RWPE1 (cell line): ENCODE results near the gene CARMIL1.

Experiments
- CTCF ChIA-PET: fragments of 350-600 bp; sonication (Branson Sonifier 250); formaldehyde crosslinking; extraction: SDS; loops from one replicate; lab custom pipeline; 2021; lab: Yijun Ruan, JAX
- POLR2A ChIA-PET: fragments of 400-600 bp; formaldehyde crosslinking; extraction: SDS; loops from one replicate; lab custom pipeline; 2020; ENCODE audit warnings: antibody characterized with exemption; ENCODE audit not compliant: low non-redundant PET; lab: Yijun Ruan, JAX
- DNase-seq: peaks from one replicate; pipeline ENCODE4 v3.0.0; 2012; ENCODE audit warnings: low spot score
- H3K27ac ChIP-seq: fragments of 450-650 bp; 2 replicates; pipeline ENCODE4 v1.5.1; 2017
- CTCF ChIP-seq: fragments of 450-650 bp; conservative IDR thresholded peaks from 2 replicates; pipeline ENCODE4 v1.5.1; 2017; ENCODE audit warnings: low read depth, mild to moderate bottlenecking

CARMIL1 gene

DNA sequence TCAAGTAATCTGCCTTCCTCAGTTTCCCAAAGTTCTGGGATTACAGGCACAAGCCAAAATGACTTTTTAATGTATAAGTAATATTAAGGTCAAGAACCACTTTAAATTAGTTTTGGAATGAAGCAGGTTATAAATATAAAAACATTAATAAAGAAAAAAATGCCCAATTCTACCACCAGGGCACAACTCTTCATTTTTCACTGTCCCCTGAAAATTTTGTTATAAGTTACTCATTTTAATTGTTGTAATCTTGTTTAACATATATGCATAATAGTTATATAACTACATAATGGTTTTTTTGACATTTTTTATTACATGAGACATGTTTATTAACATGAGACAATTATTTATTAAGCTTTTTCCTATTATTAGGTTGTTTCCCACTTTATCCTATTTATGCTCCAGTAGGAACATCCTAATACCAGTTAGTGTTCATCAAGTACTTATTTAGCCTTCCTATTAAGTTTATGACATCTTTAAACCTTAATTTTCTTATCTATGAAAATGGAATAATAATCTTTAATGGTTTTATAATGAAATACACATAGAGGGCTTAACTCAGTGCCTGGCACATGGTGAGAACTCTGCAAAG lies 190.7 kb downstream of the CARMIL1 start:
- ChIA-PET POLR2A (interaction anchor here (0.7 kb wide), 1 partner anchor 140 kb away, joined by 3 read pairs; no protein-coding TSS in a partner anchor), CTCF (interaction anchor here (0.5 to 1.4 kb wide), 4 partner anchors 17 to 474 kb away, joined by 3 to 4 read pairs (median 4); no protein-coding TSS in a partner anchor)
- TF ChIP-seq CTCF, result no peak
- no peak for DNase-seq
- H3K27ac ChIP-seq, result no peak overlapping the region

GRCh38 chr6:25472306-25472705 lies 193.1 kb downstream of the CARMIL1 start:
- no peak overlapping the region for H3K27ac ChIP-seq
- DNase-seq, result no peak
- TF ChIP-seq CTCF, result no peak
- CTCF ChIA-PET, result no interaction called here
- POLR2A ChIA-PET, result no interaction called here

- ChIA-PET CTCF (no interaction called here), POLR2A (no interaction called here)
- no peak for DNase-seq
- TF ChIP-seq CTCF, result no peak
- H3K27ac ChIP-seq, result no peak overlapping the region
Measured at GRCh38 chr6:25472906-25473305, 193.7 kb downstream of the CARMIL1 start.

DNA sequence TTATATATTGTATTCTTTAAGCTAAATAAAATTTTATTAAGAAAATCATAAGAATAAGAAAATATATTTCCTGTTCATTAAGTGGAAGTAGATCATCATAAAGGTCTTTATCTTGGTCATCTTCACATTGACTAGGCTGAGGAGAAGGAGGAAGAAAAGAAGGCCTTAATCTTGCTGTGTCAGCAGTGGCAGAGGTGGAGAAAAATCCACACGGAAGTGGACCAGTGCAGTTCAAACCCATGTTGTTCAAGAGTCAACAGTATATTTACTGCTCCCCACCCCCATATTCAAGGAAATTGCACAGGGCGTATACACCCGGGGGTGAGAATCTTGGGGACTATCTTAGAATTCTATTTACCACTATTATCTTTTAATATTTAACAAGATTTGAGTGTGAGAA lies 194.3 kb downstream of the CARMIL1 start:
- ChIA-PET CTCF (no interaction called here), POLR2A (no interaction called here)
- H3K27ac ChIP-seq, result no peak overlapping the region
- no peak for DNase-seq
- TF ChIP-seq CTCF, result no peak

DNA sequence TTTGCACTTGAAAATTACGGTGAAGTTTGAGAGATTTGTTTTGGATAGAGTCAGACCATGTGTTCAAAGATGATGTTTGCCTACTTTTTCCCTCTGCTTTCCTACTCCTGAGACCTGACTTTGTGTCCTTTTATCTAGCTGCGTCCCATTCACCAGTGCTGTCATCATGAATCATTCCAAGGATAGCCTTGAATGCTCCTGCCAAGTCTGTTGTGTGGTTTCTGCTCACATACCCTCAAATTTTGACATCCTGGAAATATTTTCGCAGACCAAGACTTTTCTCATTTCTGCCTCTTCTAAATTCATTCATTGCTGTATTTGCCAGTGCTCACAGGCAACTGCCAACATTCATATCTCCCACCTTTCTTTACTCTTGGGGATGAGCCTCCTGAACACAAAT lies 197.0 kb downstream of the CARMIL1 start:
- peak; percentile 8 for DNase-seq
- H3K27ac ChIP-seq, result no peak overlapping the region
- ChIA-PET POLR2A (no interaction called here), CTCF (interaction anchor here (0.6 to 3.1 kb wide), 3 partner anchors 13 to 197 kb away, joined by 3 to 12 read pairs (median 3); partner anchors contain the start of gene CARMIL1)
- TF ChIP-seq CTCF, result no peak

DNA sequence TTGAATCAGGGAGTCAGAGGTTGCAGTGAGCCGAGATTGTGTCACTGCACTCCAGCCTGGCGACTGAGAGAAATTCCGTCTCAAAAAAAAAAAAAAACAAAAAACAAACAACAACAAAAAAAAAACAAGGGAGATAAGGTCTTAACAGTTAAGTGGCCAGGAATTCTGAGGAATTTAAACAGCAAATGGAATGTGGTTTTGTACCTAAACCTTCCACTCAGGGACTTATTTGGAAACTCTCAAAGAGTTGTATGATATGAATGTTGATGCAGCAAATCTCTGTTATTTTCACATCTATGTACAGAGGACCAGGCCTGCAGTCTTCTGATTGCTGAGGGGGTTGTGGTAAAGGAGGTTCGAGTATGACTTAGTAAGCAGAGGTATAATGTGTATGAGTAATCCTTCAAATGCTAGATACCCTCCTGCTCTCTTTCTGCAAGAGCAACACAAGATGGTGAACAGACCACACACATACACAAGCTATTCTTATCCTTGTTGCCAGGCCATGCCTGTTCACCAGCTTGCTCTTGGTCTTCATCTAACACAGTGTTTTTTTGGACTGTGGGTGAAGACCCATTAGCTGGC lies 197.9 kb downstream of the CARMIL1 start:
- ChIA-PET POLR2A (no interaction called here), CTCF (interaction anchor here (0.7 to 3.1 kb wide), 3 partner anchors 13 to 198 kb away, joined by 3 to 12 read pairs (median 6); partner anchors contain the start of gene CARMIL1)

More for the DNA sequence above, 197.9 kb downstream of the CARMIL1 start:
- DNase-seq, result no peak
- no peak for TF ChIP-seq CTCF
- H3K27ac ChIP-seq, result no peak overlapping the region
